Thyroid gland (tissue), 4 donors: ENCODE results near the gene CCDC122. TPM values are rescaled to one million over a fixed set of nuclear protein-coding genes. Genes with fewer than 3 reads are reported as not detected.
"Not testable (repeated sequence)": the region's sequence is repeated elsewhere in the genome, so short reads cannot be mapped to it uniquely, and the experiment has no call there.

Experiments
- DNase-seq, 2 donors: peaks; one replicate each; pipeline ENCODE4 v3.0.0-alpha.2; 2019
- H3K27ac ChIP-seq, 3 donors: fragments of 200-600 bp; sonication (generic); 1 replicate in 2 of 3; 2 replicates in 1 of 3; pipeline ENCODE4 v1.5.1; 2016 to 2019; ENCODE audit warnings: mild to moderate bottlenecking in 1 of 3, moderate library complexity in 1 of 3
- H3K27me3 ChIP-seq: fragments of 200-600 bp; sonication (generic); one replicate; pipeline ENCODE4 v1.5.1; 2019
- H3K36me3 ChIP-seq, 2 donors: fragments of 200-600 bp; sonication (generic); one replicate each; pipeline ENCODE4 v1.5.1; 2016 to 2019
- H3K4me1 ChIP-seq, 2 donors: fragments of 200-600 bp; sonication (generic); one replicate each; pipeline ENCODE4 v1.5.1; 2017 to 2019
- H3K4me3 ChIP-seq, 3 donors: fragments of 200-600 bp; sonication (generic); replicated peaks in 1 of 3; 1 replicate in 2 of 3; 2 replicates in 1 of 3; pipeline ENCODE4 v1.5.1; 2016; ENCODE audit warnings: mild to moderate bottlenecking in 1 of 3
- H3K9me3 ChIP-seq: fragments of 200-600 bp; sonication (generic); one replicate; pipeline ENCODE4 v1.5.1; 2017
- POLR2A ChIP-seq, 2 donors: fragments of 450-650 bp; IDR thresholded peaks; one replicate each; pipeline ENCODE4 v1.6.1; 2017; ENCODE audit warnings: antibody characterized with exemption in 2 of 2, mild to moderate bottlenecking in 2 of 2, moderate library complexity in 1 of 2
- WGBS, 2 donors: methylation state at CpG; one replicate each; pipeline ENCODE4 v1.1.5; 2017; 5-methylcytosine and 5-hydroxymethylcytosine counted together
- intact Hi-C: fragments of 100-400 bp; cut with DNase I; formaldehyde crosslinking; loops from one replicate; pipeline ENCODE4 v1.15.1; 2023
- total RNA-seq, 4 donors: library from RNA; depleted of rRNA; stranded (reverse); fragments of >200 nt; gene quantifications; one replicate each; pipeline ENCODE4 v1.2.3, GENCODE V29; 2016
- TF ChIP-seq, protein P1 (sequence below), 6 experiments: fragments of 200-600 bp in 3 of 6; fragments of 450-650 bp in 3 of 6; sonication (generic) in 3 of 6; IDR thresholded peaks; one replicate each; pipeline ENCODE4 v1.5.1; 2016 to 2019; ENCODE audit warnings: antibody characterized with exemption in 6 of 6, mild to moderate bottlenecking in 2 of 6, inconsistent platforms in 1 of 6, moderate library complexity in 1 of 6

The CCDC122 gene
- total RNA-seq, 4 donors from 2014 or later, result 8.6 to 19.8 (median 10.6) TPM

DNA sequence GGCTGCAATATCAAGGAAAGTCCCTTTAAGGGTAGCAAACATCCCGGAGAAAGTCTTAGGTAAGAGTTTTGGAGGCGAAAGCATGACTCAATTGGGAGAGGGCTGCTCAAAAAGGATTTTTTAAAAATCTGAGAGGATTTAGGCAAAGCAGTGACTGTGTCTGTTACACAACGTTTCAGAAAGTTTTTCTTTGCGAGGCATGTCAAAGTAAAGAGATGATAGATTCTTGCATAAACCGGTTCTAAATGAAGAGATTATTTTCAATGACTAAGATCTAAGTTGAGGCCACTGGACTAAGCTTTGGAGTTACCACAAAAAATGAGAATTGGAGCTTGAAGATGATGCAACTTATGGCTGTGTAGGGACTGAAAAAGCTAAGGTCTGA lies 49.1 kb downstream of the CCDC122 start:
- 60 to 68% methylated on average over 5 of the region's 5 CpGs for WGBS, 2 donors
- intact Hi-C loops, result no loop called here
- Histone ChIP-seq H3K27ac (no peak overlapping the region), H3K27me3 (no peaks in the 10 kb centered on the region), H3K4me3 (no peak overlapping the region), H3K36me3 (no peaks in the 10 kb centered on the region), H3K4me1 (no peaks in the 10 kb centered on the region), H3K9me3 (no peaks in the 10 kb centered on the region)
- TF ChIP-seq POLR2A (IDR thresholded peaks at IDR 0.05), result no peak
- TF ChIP-seq, protein P1, sequence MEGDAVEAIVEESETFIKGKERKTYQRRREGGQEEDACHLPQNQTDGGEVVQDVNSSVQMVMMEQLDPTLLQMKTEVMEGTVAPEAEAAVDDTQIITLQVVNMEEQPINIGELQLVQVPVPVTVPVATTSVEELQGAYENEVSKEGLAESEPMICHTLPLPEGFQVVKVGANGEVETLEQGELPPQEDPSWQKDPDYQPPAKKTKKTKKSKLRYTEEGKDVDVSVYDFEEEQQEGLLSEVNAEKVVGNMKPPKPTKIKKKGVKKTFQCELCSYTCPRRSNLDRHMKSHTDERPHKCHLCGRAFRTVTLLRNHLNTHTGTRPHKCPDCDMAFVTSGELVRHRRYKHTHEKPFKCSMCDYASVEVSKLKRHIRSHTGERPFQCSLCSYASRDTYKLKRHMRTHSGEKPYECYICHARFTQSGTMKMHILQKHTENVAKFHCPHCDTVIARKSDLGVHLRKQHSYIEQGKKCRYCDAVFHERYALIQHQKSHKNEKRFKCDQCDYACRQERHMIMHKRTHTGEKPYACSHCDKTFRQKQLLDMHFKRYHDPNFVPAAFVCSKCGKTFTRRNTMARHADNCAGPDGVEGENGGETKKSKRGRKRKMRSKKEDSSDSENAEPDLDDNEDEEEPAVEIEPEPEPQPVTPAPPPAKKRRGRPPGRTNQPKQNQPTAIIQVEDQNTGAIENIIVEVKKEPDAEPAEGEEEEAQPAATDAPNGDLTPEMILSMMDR (IDR thresholded peaks at IDR 0.05), result no peak
- no peak for DNase-seq

DNA sequence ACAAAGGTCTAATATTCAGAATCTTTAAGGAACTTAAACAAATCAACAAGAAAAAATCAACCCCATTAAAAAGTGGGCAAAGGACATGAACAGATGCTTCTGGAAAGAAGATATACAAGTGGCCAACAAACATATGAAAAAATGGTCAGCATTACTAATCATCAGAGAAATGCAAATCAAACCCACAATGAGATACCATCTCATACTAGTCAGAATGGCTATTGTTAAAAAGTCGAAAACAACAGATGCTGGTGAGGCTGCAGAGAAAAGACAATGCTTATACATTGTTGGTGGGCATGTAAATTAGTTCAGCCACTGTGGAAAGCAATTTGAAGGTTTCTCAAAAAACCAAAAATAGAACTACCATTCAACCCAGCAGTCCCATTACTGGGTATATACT lies 54.9 kb downstream of the CCDC122 start:
- H3K36me3 ChIP-seq, H3K27ac ChIP-seq, H3K4me3 ChIP-seq, DNase-seq, H3K4me1 ChIP-seq, intact Hi-C loops, H3K9me3 ChIP-seq, H3K27me3 ChIP-seq: not testable (repeated sequence)
- WGBS, 2 donors, result 95 to 100% methylated on average over 1 of the region's 1 CpG

DNA sequence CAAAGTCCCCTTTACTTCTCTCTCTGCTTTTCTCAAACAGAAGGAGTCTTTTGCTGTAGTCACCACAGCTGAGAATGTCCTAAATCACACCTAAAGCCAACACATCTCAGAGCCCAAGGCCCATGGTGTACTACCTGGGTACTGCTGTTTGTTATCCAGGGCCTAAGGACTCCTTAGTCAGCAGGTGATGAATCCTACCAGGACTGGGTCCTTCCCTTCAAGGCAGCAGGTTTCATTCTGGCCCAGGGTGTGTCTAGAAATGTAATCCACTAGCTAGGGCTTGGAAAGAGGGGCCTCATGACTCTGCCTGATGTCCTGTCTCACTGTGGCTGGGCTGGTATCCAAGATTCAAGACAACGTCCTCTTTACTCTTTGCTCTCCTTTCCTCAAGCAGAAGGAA lies 56.6 kb downstream of the CCDC122 start:
- WGBS, 2 donors, result 67% methylated on average over 1 of the region's 1 CpG
- H3K4me1 ChIP-seq, result no peaks in the 10 kb centered on the region
- no peak overlapping the region for H3K4me3 ChIP-seq
- TF ChIP-seq, protein P1 (IDR thresholded peaks at IDR 0.05), result no peak
- TF ChIP-seq POLR2A (IDR thresholded peaks at IDR 0.05), result no peak
- intact Hi-C loops, result no loop called here
- H3K27ac ChIP-seq, result no peak overlapping the region
- no peak for DNase-seq
- H3K27me3 ChIP-seq, result no peaks in the 10 kb centered on the region
- H3K9me3 ChIP-seq, result no peaks in the 10 kb centered on the region
- H3K36me3 ChIP-seq, result no peaks in the 10 kb centered on the region

DNA sequence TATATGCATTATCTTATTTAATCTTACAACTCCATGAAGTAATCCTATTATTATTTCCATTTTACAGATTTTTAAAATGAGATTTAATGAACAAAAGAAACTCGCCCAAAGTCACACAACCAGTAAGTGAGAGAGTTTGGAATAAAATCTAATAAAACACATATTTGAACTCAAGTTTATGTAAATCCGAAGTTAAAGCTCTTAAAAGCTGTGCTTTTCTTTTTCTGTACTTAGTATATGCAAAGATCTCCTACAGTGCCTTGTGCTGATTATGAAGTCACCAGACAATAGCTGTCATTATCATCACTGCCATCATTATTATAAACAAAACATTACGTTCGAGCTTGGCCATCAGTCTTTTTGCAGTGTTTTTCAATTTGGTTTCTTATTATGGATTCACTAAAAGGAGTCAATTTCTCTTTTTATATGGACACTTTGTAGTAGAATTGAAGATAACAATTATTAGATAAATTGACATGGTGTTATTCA lies 63.1 kb downstream of the CCDC122 start:
- no peak overlapping the region for H3K27ac ChIP-seq
- no peaks in the 10 kb centered on the region for H3K9me3 ChIP-seq
- no peak overlapping the region for H3K4me3 ChIP-seq
- intact Hi-C loops, result no loop called here
- no peaks in the 10 kb centered on the region for H3K4me1 ChIP-seq
- no peak for DNase-seq
- TF ChIP-seq, protein P1 (IDR thresholded peaks at IDR 0.05), result no peak
- TF ChIP-seq POLR2A (IDR thresholded peaks at IDR 0.05), result no peak
- no peaks in the 10 kb centered on the region for H3K27me3 ChIP-seq
- 86 to 88% methylated on average over 4 of the region's 4 CpGs for WGBS, 2 donors
- H3K36me3 ChIP-seq, result no peaks in the 10 kb centered on the region

DNA sequence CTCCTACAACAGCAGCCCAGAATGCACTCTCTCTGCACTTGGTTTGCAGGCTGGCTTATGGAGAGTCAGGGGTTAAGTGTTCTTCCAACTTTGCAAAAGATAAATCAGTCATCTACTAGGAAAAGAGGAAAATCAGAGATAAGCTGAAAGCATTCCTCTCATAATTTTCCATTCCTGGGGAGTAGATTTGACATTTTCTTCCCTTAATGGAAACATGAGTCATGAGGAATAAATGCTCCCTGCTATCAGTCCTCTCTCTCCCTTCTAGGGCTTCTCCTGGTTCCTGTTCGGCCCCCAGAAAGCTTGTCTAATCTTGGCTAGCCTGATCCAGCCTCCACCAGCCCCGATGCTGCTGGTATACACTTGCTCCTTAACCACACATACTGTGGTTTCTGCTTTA lies 64.3 kb downstream of the CCDC122 start:
- TF ChIP-seq, protein P1 (IDR thresholded peaks at IDR 0.05), result no peak
- TF ChIP-seq POLR2A (IDR thresholded peaks at IDR 0.05), result no peak
- intact Hi-C loops, result no loop called here
- Histone ChIP-seq H3K36me3 (no peaks in the 10 kb centered on the region), H3K27me3 (no peaks in the 10 kb centered on the region), H3K4me1 (no peaks in the 10 kb centered on the region), H3K4me3 (no peak overlapping the region), H3K9me3 (no peaks in the 10 kb centered on the region), H3K27ac (no peak overlapping the region)
- DNase-seq, result no peak
- 66 to 75% methylated on average over 2 of the region's 2 CpGs for WGBS, 2 donors

DNA sequence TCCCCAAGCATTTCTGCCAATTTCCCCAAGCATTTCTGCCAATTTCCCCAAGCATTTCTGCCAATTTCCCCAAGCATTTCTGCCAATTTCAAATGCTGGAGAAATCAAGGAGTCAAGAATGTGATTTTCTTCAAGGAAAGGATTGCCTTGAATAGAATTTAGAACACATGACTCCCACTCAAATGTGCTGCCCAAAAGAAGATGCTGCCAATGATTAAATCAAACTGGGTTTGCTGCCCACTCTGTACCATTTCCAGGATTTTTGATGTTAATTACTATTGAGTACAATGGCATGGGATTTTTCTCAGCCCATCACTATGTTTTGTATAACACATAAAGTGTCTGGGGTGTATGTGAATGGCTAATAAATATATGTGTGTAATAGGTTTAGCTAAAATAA lies 70.9 kb downstream of the CCDC122 start:
- no peak for TF ChIP-seq POLR2A (IDR thresholded peaks at IDR 0.05)
- TF ChIP-seq, protein P1 (IDR thresholded peaks at IDR 0.05), result no peak
- intact Hi-C loops, result loop anchor here (10.0 kb wide), 2 partner anchors 724 to 1214 kb away; no protein-coding TSS in a partner anchor
- no peaks in the 10 kb centered on the region for H3K9me3 ChIP-seq
- no peak overlapping the region for H3K27ac ChIP-seq
- DNase-seq, result no peak
- no peaks in the 10 kb centered on the region for H3K36me3 ChIP-seq
- H3K4me1 ChIP-seq, result peaks cover 0 to 8% of the 10 kb centered on the region in 2 donors
- no peaks in the 10 kb centered on the region for H3K27me3 ChIP-seq
- no peak overlapping the region for H3K4me3 ChIP-seq
